Measurements from ENCODE around the gene PRDM10. TPM values are rescaled to one million over a fixed set of nuclear protein-coding genes. Genes with fewer than 3 reads are reported as not detected.

PRDM10 gene
- polyA plus RNA-seq, 5 donors, result 7.9 to 13.5 (median 9.5) TPM

GRCh38 chr11:130008326-130008725, 5.7 kb upstream of the PRDM10 start:
- DNase-seq, result no peak

- DNase-seq, result no peak
Observed at GRCh38 chr11:130006929-130007328, 4.3 kb upstream of the PRDM10 start.

- DNase-seq, result no peak
Observed at GRCh38 chr11:130003717-130004001, 1.0 kb upstream of the PRDM10 start.

GRCh38 chr11:130002846-130003716, 446 bp upstream of the PRDM10 start:
- DNase-seq, result peak; percentile 95 to 97

GRCh38 chr11:130001461-130002351, 929 bp downstream of the PRDM10 start:
- peak; percentile 38 to 43 for DNase-seq

- no peak for DNase-seq
Observed at GRCh38 chr11:130000552-130001176, 2.0 kb downstream of the PRDM10 start.

- DNase-seq, result no peak
Observed at GRCh38 chr11:129999407-129999806, 3.2 kb downstream of the PRDM10 start.

GRCh38 chr11:129998905-129999304, 3.7 kb downstream of the PRDM10 start:
- no peak for DNase-seq

- no peak for DNase-seq
Observed at GRCh38 chr11:129998107-129998506, 4.5 kb downstream of the PRDM10 start.

GRCh38 chr11:129997513-129997912, 5.1 kb downstream of the PRDM10 start:
- DNase-seq, result no peak

- peak in 1 of 2 donors; percentile 31 for DNase-seq
Observed at GRCh38 chr11:129996113-129996870, 6.3 kb downstream of the PRDM10 start.

GRCh38 chr11:129995163-129995562, 7.5 kb downstream of the PRDM10 start:
- DNase-seq, result no peak

GRCh38 chr11:129992161-129992944, 10.3 kb downstream of the PRDM10 start:
- DNase-seq, result no peak

GRCh38 chr11:129989149-129989813, 13.4 kb downstream of the PRDM10 start:
- DNase-seq, result no peak

GRCh38 chr11:129987950-129988349, 14.7 kb downstream of the PRDM10 start:
- DNase-seq, result no peak

GRCh38 chr11:129985823-129986222, 16.8 kb downstream of the PRDM10 start:
- no peak for DNase-seq

GRCh38 chr11:129980086-129980485, 22.5 kb downstream of the PRDM10 start:
- no peak for DNase-seq

- DNase-seq, result no peak
Observed at GRCh38 chr11:129979046-129979605, 23.5 kb downstream of the PRDM10 start.

GRCh38 chr11:129978447-129978846, 24.2 kb downstream of the PRDM10 start:
- DNase-seq, result no peak

- DNase-seq, result no peak
Observed at GRCh38 chr11:129976328-129976727, 26.3 kb downstream of the PRDM10 start.

All from right lung (tissue), 5 donors.